Heart right ventricle (tissue), 16 donors: ENCODE results near the gene ANKRA2. TPM values are rescaled to one million over a fixed set of nuclear protein-coding genes. Genes with fewer than 3 reads are reported as not detected.

Source experiments
- ATAC-seq, 8 donors: fragments of 200-7000 bp; cut with Tn5 transposase; one replicate each; pipeline ENCODE4 v1.9.1; 2020; ENCODE audit warnings: mild to moderate bottlenecking in 8 of 8, moderate library complexity in 8 of 8, moderate number of reproducible peaks in 1 of 8
- DNase-seq, 2 donors: peaks; one replicate each; pipeline ENCODE4 v3.0.0-alpha.2; 2020
- H3K27ac ChIP-seq, 10 donors: fragments of 200-600 bp; sonication (generic) in 2 of 10; one replicate each; pipeline versions ENCODE4 v1.5.0 to v1.8.0; 2020 to 2022; ENCODE audit warnings: mild to moderate bottlenecking in 3 of 10
- H3K27me3 ChIP-seq, 7 donors: fragments of 200-600 bp; one replicate each; pipeline ENCODE4 v1.8.0; 2021 to 2022; ENCODE audit warnings: mild to moderate bottlenecking in 2 of 7
- H3K36me3 ChIP-seq, 9 donors: fragments of 200-600 bp; sonication (generic) in 1 of 9; one replicate each; pipeline versions ENCODE4 v1.5.0 to v1.8.0; 2020 to 2022; ENCODE audit warnings: mild to moderate bottlenecking in 2 of 9
- H3K4me1 ChIP-seq, 9 donors: fragments of 200-600 bp; sonication (generic) in 1 of 9; one replicate each; pipeline versions ENCODE4 v1.5.0 to v1.8.0; 2020 to 2022; ENCODE audit warnings: mild to moderate bottlenecking in 4 of 9
- H3K4me3 ChIP-seq, 10 donors: fragments of 200-600 bp; sonication (generic) in 2 of 10; one replicate each; pipeline versions ENCODE4 v1.5.0 to v1.8.0; 2020 to 2022; ENCODE audit warnings: mild to moderate bottlenecking in 7 of 10, moderate library complexity in 2 of 10
- H3K9me3 ChIP-seq, 11 donors: fragments of 200-600 bp in 10 of 11; sonication (generic) in 2 of 11; one replicate each; pipeline versions ENCODE4 v1.5.0 to v1.8.0; 2013 to 2022; ENCODE audit warnings: mild to moderate bottlenecking in 2 of 11, control low read depth in 1 of 11, moderate library complexity in 1 of 11
- WGBS, 2 donors: extraction: QIAGEN DNeasy Blood & Tissue Kit; methylation state at CpG; one replicate each; pipeline ENCODE4 v1.1.7; 2013; ENCODE audit warnings: inconsistent platforms in 1 of 2; 5-methylcytosine and 5-hydroxymethylcytosine counted together
- intact Hi-C, 10 donors: fragments of 100-400 bp; cut with DNase I; formaldehyde crosslinking; loops; one replicate each; pipeline versions ENCODE4 v1.11.1 to v1.14.2; 2022
- long read RNA-seq, 3 donors: library from polyadenylated mRNA; unstranded; transcript quantifications; one replicate each; pipeline ENCODE4 v2.0.0, GENCODE V29; 2020 to 2021
- polyA plus RNA-seq, 2 donors: library from polyadenylated mRNA; stranded (reverse); fragments of 200-250 nt; gene quantifications; one replicate each; pipeline ENCODE4 v1.2.3, GENCODE V29; 2013
- total RNA-seq, 10 donors: library from RNA; stranded (reverse); fragmentation: NEBNext Ultra II Directional in 3 of 10; extraction: Animal tissue kit (Norgen Biotek cat#: 25700) in 3 of 10; gene quantifications; one replicate each; pipeline versions ENCODE4 v1.2.1 to v1.2.4, GENCODE V29; 2021 to 2023
- TF ChIP-seq, protein P1 (sequence below), 9 donors: fragments of 200-600 bp; sonication (generic) in 2 of 9; IDR thresholded peaks; one replicate each; pipeline versions ENCODE4 v1.5.0 to v1.8.0; 2021 to 2022; ENCODE audit warnings: antibody characterized with exemption in 9 of 9, mild to moderate bottlenecking in 5 of 9, moderate library complexity in 1 of 9
- donor health status: Arrhythmogenic right ventricular cardiomyopathy.
- donor health status: ischemic (EF 13 %, LVEDD 7.1; RV severe dilation, severe dysfunction).
- donor health status: healthy with polysubstance abuse.
- donor health status: DM: no; HTN: yes; CAD: no.
- donor health status: DM: no; HTN: no; CAD: no.
- donor health status: ischemic (EF 25% LVEDD 6.9; RV normal size, moderate dysfunction).
- donor health status: ischemic (EF 25% LVEDD 5.7; RV mildly dilated, moderate dysfunction).
- donor health status: healthy.
- donor health status: DM: yes; HTN: yes; CAD: no.
- donor health status: Ischemic cardiomyopathy.
- donor health status: ischemic (EF 35%, LVEDD 5.7; RV mildly dilated, moderate dysfunction).
- donor health status: nonischemic (EF 11% LVEDD 7.7; RV severe dilation, severe dysfunction).
- donor health status: DM: yes; HTN: yes; CAD: no.
- donor health status: PGD.
- donor health status: ischemic (EF 29% LVEDD 5.4; RV normal size, mild dysfunction).
- donor health status: nonischemic (EF 23%, LVEDD 6.1; RV moderate dilation, normal function).

The ANKRA2 gene
- 10 to 100 TPM; 10.4 to 15.9 (median 12.0) TPM for total RNA-seq
- polyA plus RNA-seq: 10 to 100 TPM in 1 of 2 donors, 1 to 10 TPM in 1; 6.0 to 23.4 TPM
- long read RNA-seq, donor 1, transcript ANKRA2-201 (9 exons, 2,063 nt): major isoform, 16 of 21 reads
- long read RNA-seq, donor 1, partial matches to known transcripts: 0 of 21 reads
- long read RNA-seq, donor 1, other reads (novel, unspliced or antisense): 3 of 21 reads
- long read RNA-seq, donor 2, transcript ANKRA2-201 (9 exons, 2,063 nt): major isoform, 7 of 14 reads
- long read RNA-seq, donor 2, partial matches to known transcripts: 0 of 14 reads
- long read RNA-seq, donor 2, other reads (novel, unspliced or antisense): 6 of 14 reads
- long read RNA-seq, donor 3, transcript ANKRA2-201 (9 exons, 2,063 nt): major isoform, 32 of 40 reads
- long read RNA-seq, donor 3, partial matches to known transcripts: 3 of 40 reads
- long read RNA-seq, donor 3, other reads (novel, unspliced or antisense): 1 of 40 reads

DNA sequence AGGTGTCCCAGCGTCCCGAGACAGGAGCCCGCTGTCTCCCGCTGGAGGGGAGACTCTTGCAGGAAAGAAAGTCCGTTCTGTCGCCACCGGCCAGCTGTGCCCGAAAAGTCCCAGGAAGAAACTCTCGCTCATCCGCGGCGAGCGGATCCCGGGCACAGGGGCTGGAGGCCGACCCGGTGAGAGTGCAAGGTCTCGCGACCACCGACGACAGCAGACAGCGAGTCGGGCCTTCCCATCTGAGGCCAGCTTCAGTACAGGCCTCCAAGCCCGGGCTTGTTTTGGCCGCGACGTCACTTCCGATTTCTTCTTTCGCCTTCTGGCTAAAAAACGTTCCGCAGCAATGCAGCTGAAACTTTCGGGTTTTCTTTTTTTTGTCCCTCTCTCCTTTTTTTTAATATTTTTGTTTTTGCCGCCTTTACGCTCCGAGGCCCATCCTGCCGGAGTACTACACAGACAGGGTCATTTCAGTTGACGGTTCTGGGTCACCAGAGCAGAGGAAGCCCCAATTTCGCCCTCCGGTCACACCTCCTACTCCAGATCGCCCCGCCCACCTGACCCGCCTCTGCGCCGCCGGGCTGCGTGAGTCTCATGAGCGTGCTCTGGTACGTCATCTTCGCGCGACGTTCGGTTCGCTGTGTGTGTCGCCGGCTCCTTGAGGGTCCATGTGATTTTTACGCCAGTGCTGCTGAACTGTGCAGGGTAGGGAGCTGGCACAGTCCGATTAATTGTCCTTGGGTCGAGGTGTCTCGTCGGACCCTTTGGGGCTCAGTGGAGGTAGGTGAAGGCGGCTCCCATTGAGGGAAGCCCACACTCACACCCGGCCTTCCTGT, at the start of gene ANKRA2, which contains the start of gene UTP15:
Gene ANKRA2, minus strand, starts transcription at position 501 of the 830 bp plus-strand sequence. CDS start 2,758 bp downstream, outside the sequence.
Gene UTP15, plus strand, starts transcription at position 605 of the 830 bp plus-strand sequence. CDS start 1,602 bp downstream, outside the sequence.
- H3K36me3 ChIP-seq: peaks cover 0 to 54% (median 10%) of the 10 kb centered on the region in 9 donors
- 0 to 1% methylated on average over 62 of the region's 62 CpGs for WGBS, 2 donors
- no peaks in the 10 kb centered on the region for H3K9me3 ChIP-seq
- H3K4me1 ChIP-seq: peaks cover 3 to 42% (median 39%) of the 10 kb centered on the region in 9 donors
- peak; percentile 99 to 100 for DNase-seq
- H3K27ac ChIP-seq: peak within 1 kb of the TSS; percentile 48 to 98 (median 89)
- TF ChIP-seq, protein P1, sequence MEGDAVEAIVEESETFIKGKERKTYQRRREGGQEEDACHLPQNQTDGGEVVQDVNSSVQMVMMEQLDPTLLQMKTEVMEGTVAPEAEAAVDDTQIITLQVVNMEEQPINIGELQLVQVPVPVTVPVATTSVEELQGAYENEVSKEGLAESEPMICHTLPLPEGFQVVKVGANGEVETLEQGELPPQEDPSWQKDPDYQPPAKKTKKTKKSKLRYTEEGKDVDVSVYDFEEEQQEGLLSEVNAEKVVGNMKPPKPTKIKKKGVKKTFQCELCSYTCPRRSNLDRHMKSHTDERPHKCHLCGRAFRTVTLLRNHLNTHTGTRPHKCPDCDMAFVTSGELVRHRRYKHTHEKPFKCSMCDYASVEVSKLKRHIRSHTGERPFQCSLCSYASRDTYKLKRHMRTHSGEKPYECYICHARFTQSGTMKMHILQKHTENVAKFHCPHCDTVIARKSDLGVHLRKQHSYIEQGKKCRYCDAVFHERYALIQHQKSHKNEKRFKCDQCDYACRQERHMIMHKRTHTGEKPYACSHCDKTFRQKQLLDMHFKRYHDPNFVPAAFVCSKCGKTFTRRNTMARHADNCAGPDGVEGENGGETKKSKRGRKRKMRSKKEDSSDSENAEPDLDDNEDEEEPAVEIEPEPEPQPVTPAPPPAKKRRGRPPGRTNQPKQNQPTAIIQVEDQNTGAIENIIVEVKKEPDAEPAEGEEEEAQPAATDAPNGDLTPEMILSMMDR (IDR thresholded peaks at IDR 0.05): no peak
- H3K4me3 ChIP-seq: peak within 1 kb of the TSS; percentile 51 to 92 (median 77)
- peak; percentile 98 to 100 (median 99) for ATAC-seq
- intact Hi-C loops: loop anchor here in 1 of 10 donors (10.0 kb wide), 1 partner anchor 1199 kb away; the partner anchor contains the start of genes GFM2 and NSA2
- H3K27me3 ChIP-seq: no peaks in the 10 kb centered on the region

DNA sequence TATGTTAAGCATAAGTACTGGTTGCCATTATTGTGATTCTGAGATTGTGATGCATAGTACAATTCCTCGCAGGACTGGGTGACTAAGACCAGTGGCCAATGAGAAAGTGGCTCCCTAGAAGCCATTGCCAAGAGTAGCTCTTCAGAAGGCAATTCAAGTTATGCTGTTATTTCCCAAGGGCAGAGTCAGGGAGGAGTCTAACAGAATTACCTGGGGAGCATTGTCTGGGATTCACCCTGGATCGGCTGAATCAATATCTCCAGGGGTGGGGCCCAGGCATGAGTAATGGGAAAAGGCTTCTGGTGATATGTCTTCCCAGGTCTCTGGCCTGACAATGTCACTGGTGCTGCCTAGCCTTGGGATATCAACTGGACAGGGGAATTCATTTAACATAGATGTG, 49.6 kb upstream of the ANKRA2 start:
- no peak for ATAC-seq
- 86 to 87% methylated on average over 2 of the region's 2 CpGs for WGBS, 2 donors
- H3K27me3 ChIP-seq: peaks cover 0 to 6% (median 0%) of the 10 kb centered on the region in 7 donors

DNA sequence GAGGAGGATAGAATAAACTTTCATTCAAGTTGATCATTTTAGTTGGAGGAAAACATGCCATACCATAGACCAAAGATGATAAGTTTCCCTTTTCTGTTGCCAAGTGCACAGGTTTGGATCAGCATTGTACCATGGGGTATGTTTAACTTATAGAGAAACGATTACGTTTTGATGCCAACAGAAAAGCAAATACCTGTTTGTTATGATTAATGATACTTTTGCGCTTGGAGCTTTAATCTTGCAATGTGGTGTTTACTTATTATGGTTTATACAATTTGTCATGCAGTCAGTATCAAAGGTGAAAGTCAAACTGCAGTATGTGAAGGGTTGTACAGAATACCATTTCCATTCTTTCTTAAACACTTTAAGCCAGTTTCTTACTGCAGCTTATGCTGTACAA, 47.4 kb upstream of the ANKRA2 start:
- intact Hi-C loops: no loop called here
- no peak for ATAC-seq

More for the DNA sequence above, 49.6 kb upstream of the ANKRA2 start:
- no peaks in the 10 kb centered on the region for H3K9me3 ChIP-seq
- H3K4me1 ChIP-seq: no peaks in the 10 kb centered on the region
- no peak overlapping the region for H3K27ac ChIP-seq
- TF ChIP-seq, protein P1 (IDR thresholded peaks at IDR 0.05): no peak
- no peak for DNase-seq
- H3K36me3 ChIP-seq: no peaks in the 10 kb centered on the region
- intact Hi-C loops: no loop called here
- H3K4me3 ChIP-seq: no peak overlapping the region

More for the DNA sequence above, 47.4 kb upstream of the ANKRA2 start:
- DNase-seq: no peak
- Histone ChIP-seq H3K4me1 (no peaks in the 10 kb centered on the region), H3K4me3 (no peak overlapping the region), H3K27me3 (peaks cover 0 to 6% (median 0%) of the 10 kb centered on the region in 7 donors), H3K9me3 (no peaks in the 10 kb centered on the region), H3K36me3 (no peaks in the 10 kb centered on the region), H3K27ac (no peak overlapping the region)
- WGBS, 2 donors: 92 to 93% methylated on average over 3 of the region's 3 CpGs
- TF ChIP-seq, protein P1 (IDR thresholded peaks at IDR 0.05): no peak
